DND-41 (cell line): ENCODE results near the gene KRTAP10-12.

ENCODE experiments used
- ATAC-seq: fragments of 200-7000 bp; cut with Tn5 transposase; 3 replicates; pipeline ENCODE4 v1.9.1; 2021; ENCODE audit warnings: low read depth; ENCODE audit not compliant: insufficient read depth
- DNase-seq: peaks from one replicate; pipeline ENCODE4 v3.0.0-alpha.2; 2020
- H2AFZ ChIP-seq: 2 replicates; pipeline ENCODE4 v1.6.0; 2012; ENCODE audit warnings: low read depth, low read length
- H3K27ac ChIP-seq: 2 replicates; pipeline ENCODE4 v1.5.1; 2012; ENCODE audit warnings: low read length, inconsistent platforms
- H3K27me3 ChIP-seq: fragments of 200-600 bp; sonication (generic); 2 replicates; pipeline ENCODE4 v1.6.0; 2012; ENCODE audit warnings: low read length, mild to moderate bottlenecking, inconsistent platforms; ENCODE audit not compliant: insufficient read depth, poor library complexity
- H3K36me3 ChIP-seq: 2 replicates; pipeline ENCODE4 v1.5.1; 2012; ENCODE audit warnings: low read length, inconsistent platforms; ENCODE audit not compliant: insufficient read depth
- H3K4me1 ChIP-seq: 2 replicates; pipeline ENCODE4 v1.5.1; 2012; ENCODE audit warnings: mild to moderate bottlenecking, low read length; ENCODE audit not compliant: insufficient read depth
- H3K4me2 ChIP-seq: 2 replicates; pipeline ENCODE4 v1.6.0; 2012; ENCODE audit warnings: mild to moderate bottlenecking, moderate library complexity, low read length, inconsistent platforms; ENCODE audit not compliant: insufficient read depth
- H3K4me3 ChIP-seq, 2 experiments: fragments of 200-600 bp in 1 of 2; shearing (Covaris generic) in 1 of 2; 2 replicates each; pipeline ENCODE4 v1.5.1; 2012 to 2016; ENCODE audit warnings: inconsistent platforms in 2 of 2, low read length in 2 of 2, mild to moderate bottlenecking in 2 of 2, low read depth in 1 of 2, moderate library complexity in 1 of 2
- H3K79me2 ChIP-seq: 2 replicates; pipeline ENCODE4 v1.6.0; 2012; ENCODE audit warnings: low read length, inconsistent platforms; ENCODE audit not compliant: insufficient read depth
- H3K9ac ChIP-seq: 2 replicates; pipeline ENCODE4 v1.6.0; 2012; ENCODE audit warnings: low read depth, mild to moderate bottlenecking, inconsistent platforms, low read length, moderate library complexity
- H3K9me3 ChIP-seq: 2 replicates; pipeline ENCODE4 v1.5.1; 2012; ENCODE audit warnings: low read length, moderate library complexity, mild to moderate bottlenecking, inconsistent platforms; ENCODE audit not compliant: insufficient read depth, severe bottlenecking
- H4K20me1 ChIP-seq: 2 replicates; pipeline ENCODE4 v1.6.0; 2012; ENCODE audit warnings: low read length; ENCODE audit not compliant: insufficient read depth
- CTCF ChIP-seq: IDR thresholded peaks from 2 replicates; pipeline ENCODE4 v1.5.1; 2012; ENCODE audit warnings: borderline replicate concordance, low read length, moderate library complexity, mild to moderate bottlenecking; ENCODE audit not compliant: poor library complexity, severe bottlenecking; ENCODE audit errors: extremely low read depth
- EZH2 ChIP-seq: IDR thresholded peaks from 3 replicates; pipeline ENCODE4 v1.6.1; 2012; ENCODE audit warnings: borderline replicate concordance, low read depth, mild to moderate bottlenecking, moderate library complexity, low read length, inconsistent platforms; ENCODE audit not compliant: severe bottlenecking

KRTAP10-12 gene

GRCh38 chr21:44664691-44665090 is 32.3 kb upstream of the KRTAP10-12 start:
- Histone ChIP-seq H3K9ac (no peak overlapping the region), H3K9me3 (no peaks in the 10 kb centered on the region), H3K4me1 (no peaks in the 10 kb centered on the region), H3K27ac (no peak overlapping the region), H3K27me3 (no peaks in the 10 kb centered on the region), H3K36me3 (no peaks in the 10 kb centered on the region), H3K4me3 (no peak overlapping the region), H4K20me1 (no peaks in the 10 kb centered on the region), H3K4me2 (no peak overlapping the region), H3K79me2 (no peaks in the 10 kb centered on the region), H2AFZ (no peak overlapping the region)
- TF ChIP-seq CTCF (no peak), EZH2 (no peak)
- DNase-seq (no peak), ATAC-seq (no peak)

DNA sequence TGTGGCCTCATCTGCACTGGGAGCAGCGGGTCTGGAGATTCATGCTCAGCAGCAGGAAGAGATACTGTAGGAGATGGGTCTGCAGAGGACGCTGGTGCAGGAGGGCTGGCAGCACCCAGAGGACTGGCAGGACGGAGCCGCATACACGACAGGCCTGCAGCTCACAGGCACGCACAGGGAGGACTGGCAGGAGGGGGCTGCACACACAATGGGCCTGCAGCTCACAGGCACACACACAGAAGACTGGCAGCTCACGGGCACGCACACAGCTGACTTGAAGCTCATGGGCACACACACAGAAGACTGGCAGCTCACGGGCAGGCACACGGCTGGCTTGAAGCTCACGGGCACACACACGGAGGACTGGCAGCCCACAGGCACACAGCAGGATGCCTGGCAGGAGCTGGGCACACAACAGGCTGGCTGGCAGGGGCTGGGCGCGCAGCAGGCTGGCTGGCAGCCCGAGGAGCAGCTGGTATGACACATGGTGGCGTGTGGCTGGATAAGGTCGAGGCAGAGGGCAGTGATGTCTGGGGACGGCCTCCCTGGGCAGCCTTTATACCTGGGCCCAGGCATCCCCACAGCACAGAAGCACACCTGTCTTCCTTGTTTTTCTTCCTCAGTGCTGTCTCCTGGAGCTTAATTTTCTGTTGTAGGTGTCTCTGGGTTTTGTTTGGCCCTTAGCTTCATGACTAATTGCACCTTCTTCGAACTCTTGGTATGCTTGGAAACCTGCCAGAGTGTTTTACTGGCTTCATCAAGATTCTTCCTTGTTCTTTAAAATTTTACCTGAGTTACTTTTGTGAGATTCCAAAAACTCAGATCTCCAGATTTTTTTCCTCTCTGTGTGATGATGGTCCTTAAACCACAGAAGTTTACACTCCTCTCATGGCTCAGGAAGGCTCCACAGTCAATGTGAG is 30.3 kb upstream of the KRTAP10-12 start, which contains the start of gene KRTAP12-2:
TSS of gene KRTAP12-2 (minus strand) at position 527 of the 920 bp plus-strand sequence. CDS start at position 486, 41 bp downstream.
- no peak for DNase-seq
- Histone ChIP-seq H3K4me2 (no peak within 1 kb of the TSS), H3K4me3 (no peak within 1 kb of the TSS), H3K9me3 (peaks cover 10% of the 10 kb centered on the region), H3K9ac (no peak within 1 kb of the TSS), H3K27me3 (no peaks in the 10 kb centered on the region), H3K27ac (no peak within 1 kb of the TSS), H3K36me3 (no peaks in the 10 kb centered on the region), H3K79me2 (no peaks in the 10 kb centered on the region), H4K20me1 (no peaks in the 10 kb centered on the region), H3K4me1 (no peaks in the 10 kb centered on the region), H2AFZ (no peak within 1 kb of the TSS)
- TF ChIP-seq CTCF (no peak), EZH2 (no peak)
- ATAC-seq = no peak

DNA sequence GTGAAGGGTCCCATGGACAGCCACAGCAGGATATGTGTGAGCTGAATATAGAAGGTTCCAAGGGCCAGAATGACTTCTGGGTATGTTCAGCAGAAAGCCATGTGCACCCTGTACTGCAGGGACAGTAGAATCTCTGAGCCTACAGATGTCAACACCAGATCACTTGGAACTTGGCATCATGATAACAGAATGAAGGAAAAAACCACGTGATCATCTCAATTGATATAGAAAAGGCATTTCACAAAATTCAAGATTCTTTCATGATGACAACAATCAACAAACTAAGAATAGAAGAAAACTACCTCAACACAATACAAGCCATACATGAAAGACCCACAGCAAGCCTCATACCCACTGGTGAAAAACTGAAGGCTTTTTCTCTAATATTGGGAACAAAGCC is 29.4 kb upstream of the KRTAP10-12 start:
- Histone ChIP-seq H3K4me2 (no peak overlapping the region), H3K9ac (no peak overlapping the region), H3K27ac (no peak overlapping the region), H3K36me3 (no peaks in the 10 kb centered on the region), H3K79me2 (no peaks in the 10 kb centered on the region), H2AFZ (no peak overlapping the region), H3K27me3 (no peaks in the 10 kb centered on the region), H3K9me3 (peaks cover 10% of the 10 kb centered on the region), H3K4me3 (no peak overlapping the region), H4K20me1 (no peaks in the 10 kb centered on the region), H3K4me1 (no peaks in the 10 kb centered on the region)
- DNase-seq = no peak
- TF ChIP-seq CTCF (no peak), EZH2 (no peak)
- no peak for ATAC-seq
